OCI-LY3 (cell line): ENCODE results near the gene RAP1GDS1.

Experiments
- H2AFZ ChIP-seq: fragments of 200-600, 300-600 bp; shearing (Covaris generic); 2 replicates; pipeline ENCODE4 v1.6.0; 2014; ENCODE audit warnings: antibody characterized with exemption, low read depth, low read length
- H3K27ac ChIP-seq: fragments of 200-600, 300-600 bp; sonication (generic); 2 replicates; pipeline ENCODE4 v1.5.1; 2014; ENCODE audit warnings: mild to moderate bottlenecking, low read length, moderate library complexity, mixed read lengths
- H3K27me3 ChIP-seq: fragments of 200-600, 300-600 bp; sonication (generic); 2 replicates; pipeline ENCODE4 v1.6.1; 2014; ENCODE audit warnings: low read depth, low read length, mixed read lengths
- H3K36me3 ChIP-seq: fragments of 200-600, 300-600 bp; sonication (generic); replicated peaks from 2 replicates; pipeline ENCODE3; 2014; ENCODE audit warnings: low read depth, low read length, mixed read lengths
- H3K4me1 ChIP-seq: fragments of 300-600, 200-600 bp; sonication (generic); 2 replicates; pipeline ENCODE4 v1.6.1; 2014; ENCODE audit warnings: low read length, mixed read lengths
- H3K4me2 ChIP-seq: fragments of 200-600, 300-600 bp; sonication (generic); 2 replicates; pipeline ENCODE4 v1.6.1; 2014; ENCODE audit warnings: low read length, mixed read lengths
- H3K4me3 ChIP-seq: fragments of 300-600, 200-600 bp; sonication (generic); 2 replicates; pipeline ENCODE4 v1.5.1; 2014; ENCODE audit warnings: antibody characterized with exemption, mild to moderate bottlenecking, low read length, moderate library complexity
- H3K79me2 ChIP-seq: fragments of 300-600, 200-600 bp; shearing (Covaris generic); 2 replicates; pipeline ENCODE4 v1.6.1; 2014; ENCODE audit warnings: mild to moderate bottlenecking, low read length, mixed read lengths
- H3K9ac ChIP-seq: fragments of 300-600, 200-600 bp; shearing (Covaris generic); 2 replicates; pipeline ENCODE4 v1.6.0; 2014; ENCODE audit warnings: mild to moderate bottlenecking, low read length, moderate library complexity
- H3K9me3 ChIP-seq: fragments of 200-600, 300-600 bp; shearing (Covaris generic); 2 replicates; pipeline ENCODE4 v1.6.1; 2014; ENCODE audit warnings: low read length, mixed read lengths; ENCODE audit not compliant: insufficient read depth
- H4K20me1 ChIP-seq: fragments of 200-600, 300-600 bp; sonication (generic); 2 replicates; pipeline ENCODE4 v1.6.1; 2016; ENCODE audit warnings: low read length, mixed read lengths; ENCODE audit not compliant: insufficient read depth
- EZH2phosphoT487 ChIP-seq: fragments of 200-600 bp; shearing (Covaris generic); IDR thresholded peaks from 2 replicates; pipeline ENCODE4 v1.6.1; 2018; ENCODE audit warnings: antibody characterized with exemption, mixed run types, low read depth
- TF ChIP-seq, protein P1 (sequence below): fragments of 200-600, 300-600 bp; sonication (generic); IDR thresholded peaks from 2 replicates; pipeline ENCODE4 v1.5.1; 2014; ENCODE audit warnings: antibody characterized with exemption, low read length, low read depth

The RAP1GDS1 gene

DNA sequence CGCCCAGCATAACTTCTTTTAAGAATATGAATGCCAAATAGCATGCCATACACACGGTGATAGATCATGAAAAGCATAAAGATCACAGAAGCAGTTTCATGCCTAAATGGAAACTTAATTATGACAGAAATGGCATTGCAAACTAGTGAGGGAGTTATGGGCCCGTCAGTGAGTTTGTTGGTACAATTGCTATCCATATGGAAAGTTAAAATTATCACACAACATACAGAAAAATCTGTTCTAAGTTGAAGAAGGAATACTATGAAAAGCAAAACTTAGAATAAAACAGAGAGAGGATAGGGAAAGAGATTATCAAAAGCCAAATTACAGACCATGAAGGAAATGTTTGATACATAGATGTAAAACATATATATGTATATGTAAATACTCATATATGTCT lies 30.2 kb upstream of the RAP1GDS1 start:
- H4K20me1 ChIP-seq = no peaks in the 10 kb centered on the region
- no peak overlapping the region for H2AFZ ChIP-seq
- H3K79me2 ChIP-seq = no peaks in the 10 kb centered on the region
- no peak overlapping the region for H3K4me2 ChIP-seq
- peaks cover 4% of the 10 kb centered on the region; the same call in 1 of the 2 replicates for H3K4me1 ChIP-seq
- H3K27me3 ChIP-seq = no peaks in the 10 kb centered on the region
- H3K27ac ChIP-seq = no peak overlapping the region
- no peaks in the 10 kb centered on the region for H3K9me3 ChIP-seq
- H3K36me3 ChIP-seq = no peaks in the 10 kb centered on the region
- H3K4me3 ChIP-seq = no peak overlapping the region
- no peak overlapping the region for H3K9ac ChIP-seq
- TF ChIP-seq, protein P1, sequence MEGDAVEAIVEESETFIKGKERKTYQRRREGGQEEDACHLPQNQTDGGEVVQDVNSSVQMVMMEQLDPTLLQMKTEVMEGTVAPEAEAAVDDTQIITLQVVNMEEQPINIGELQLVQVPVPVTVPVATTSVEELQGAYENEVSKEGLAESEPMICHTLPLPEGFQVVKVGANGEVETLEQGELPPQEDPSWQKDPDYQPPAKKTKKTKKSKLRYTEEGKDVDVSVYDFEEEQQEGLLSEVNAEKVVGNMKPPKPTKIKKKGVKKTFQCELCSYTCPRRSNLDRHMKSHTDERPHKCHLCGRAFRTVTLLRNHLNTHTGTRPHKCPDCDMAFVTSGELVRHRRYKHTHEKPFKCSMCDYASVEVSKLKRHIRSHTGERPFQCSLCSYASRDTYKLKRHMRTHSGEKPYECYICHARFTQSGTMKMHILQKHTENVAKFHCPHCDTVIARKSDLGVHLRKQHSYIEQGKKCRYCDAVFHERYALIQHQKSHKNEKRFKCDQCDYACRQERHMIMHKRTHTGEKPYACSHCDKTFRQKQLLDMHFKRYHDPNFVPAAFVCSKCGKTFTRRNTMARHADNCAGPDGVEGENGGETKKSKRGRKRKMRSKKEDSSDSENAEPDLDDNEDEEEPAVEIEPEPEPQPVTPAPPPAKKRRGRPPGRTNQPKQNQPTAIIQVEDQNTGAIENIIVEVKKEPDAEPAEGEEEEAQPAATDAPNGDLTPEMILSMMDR = no peak
- no peak for TF ChIP-seq EZH2phosphoT487

DNA sequence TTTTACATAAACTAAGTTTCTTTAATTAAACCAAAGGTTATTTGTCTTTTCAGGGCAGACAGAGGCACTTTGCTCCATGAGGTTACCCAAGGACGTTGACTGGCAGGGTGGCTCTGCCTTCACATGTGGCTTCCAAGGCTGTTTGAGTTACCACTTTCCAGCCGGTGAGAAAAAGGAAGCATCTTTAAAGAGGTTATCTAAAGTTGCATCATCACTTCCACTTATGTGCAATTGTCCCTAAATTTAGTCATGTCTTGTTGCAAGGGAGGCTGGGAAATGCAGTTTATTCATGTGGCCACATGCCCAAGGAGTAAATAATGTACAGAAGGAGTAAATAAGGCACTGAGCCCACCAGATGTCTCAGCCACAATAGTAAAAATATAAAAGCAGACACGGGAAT lies 29.0 kb upstream of the RAP1GDS1 start:
- no peaks in the 10 kb centered on the region for H3K9me3 ChIP-seq
- no peaks in the 10 kb centered on the region for H3K79me2 ChIP-seq
- no peaks in the 10 kb centered on the region for H4K20me1 ChIP-seq
- no peak overlapping the region for H2AFZ ChIP-seq
- no peaks in the 10 kb centered on the region for H3K27me3 ChIP-seq
- no peak overlapping the region for H3K27ac ChIP-seq
- no peak overlapping the region for H3K4me2 ChIP-seq
- no peak overlapping the region for H3K9ac ChIP-seq
- TF ChIP-seq EZH2phosphoT487 = no peak
- TF ChIP-seq, protein P1 = no peak
- peaks cover 4% of the 10 kb centered on the region; the same call in 1 of the 2 replicates for H3K4me1 ChIP-seq
- no peaks in the 10 kb centered on the region for H3K36me3 ChIP-seq
- no peak overlapping the region for H3K4me3 ChIP-seq

DNA sequence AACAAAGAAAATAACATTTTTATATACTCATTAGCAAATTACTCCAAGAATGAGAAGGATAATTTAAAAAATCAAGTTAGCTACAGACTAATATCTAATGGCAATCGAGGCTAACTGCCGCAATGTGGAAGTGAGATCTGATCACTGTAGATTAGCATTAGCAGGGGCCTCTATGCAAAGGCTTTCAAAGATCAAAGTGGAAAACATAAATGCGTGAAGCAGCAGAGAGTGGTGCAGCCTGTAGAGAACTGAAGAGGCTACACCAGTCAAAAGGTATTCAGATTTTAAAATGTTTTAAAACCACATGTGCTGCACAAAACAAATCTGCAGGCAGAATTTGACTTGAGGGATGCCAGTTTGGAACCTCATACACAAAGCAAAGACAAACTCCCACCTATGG lies 24.0 kb upstream of the RAP1GDS1 start:
- no peak overlapping the region for H3K4me2 ChIP-seq
- no peak overlapping the region for H3K4me3 ChIP-seq
- H3K79me2 ChIP-seq = no peaks in the 10 kb centered on the region
- no peaks in the 10 kb centered on the region for H3K27me3 ChIP-seq
- H3K27ac ChIP-seq = no peak overlapping the region
- peaks cover 2% of the 10 kb centered on the region; the same call in 1 of the 2 replicates for H3K4me1 ChIP-seq
- H3K9me3 ChIP-seq = no peaks in the 10 kb centered on the region
- TF ChIP-seq EZH2phosphoT487 = no peak
- TF ChIP-seq, protein P1 = no peak
- H3K36me3 ChIP-seq = no peaks in the 10 kb centered on the region
- no peak overlapping the region for H2AFZ ChIP-seq
- H4K20me1 ChIP-seq = no peaks in the 10 kb centered on the region
- no peak overlapping the region for H3K9ac ChIP-seq

GRCh38 chr4:98242063-98242462 lies 19.1 kb upstream of the RAP1GDS1 start:
- Histone ChIP-seq H3K4me2 (no peak overlapping the region), H3K79me2 (no peaks in the 10 kb centered on the region), H3K36me3 (no peaks in the 10 kb centered on the region), H4K20me1 (no peaks in the 10 kb centered on the region), H3K9me3 (no peaks in the 10 kb centered on the region), H3K9ac (no peak overlapping the region), H3K27ac (no peak overlapping the region), H3K4me3 (no peak overlapping the region), H3K27me3 (no peaks in the 10 kb centered on the region), H3K4me1 (no peaks in the 10 kb centered on the region), H2AFZ (no peak overlapping the region)
- no peak for TF ChIP-seq EZH2phosphoT487
- TF ChIP-seq, protein P1 = no peak
